ENCODE measurements around the gene P2RY8. TPM values are rescaled to one million over a fixed set of nuclear protein-coding genes. Genes with fewer than 3 reads are reported as not detected.
"Not testable (repeated sequence)": the region's sequence is repeated elsewhere in the genome, so short reads cannot be mapped to it uniquely, and the experiment has no call there.

P2RY8 gene
- total RNA-seq, 1 experiment from 2014 or later: not detected

DNA sequence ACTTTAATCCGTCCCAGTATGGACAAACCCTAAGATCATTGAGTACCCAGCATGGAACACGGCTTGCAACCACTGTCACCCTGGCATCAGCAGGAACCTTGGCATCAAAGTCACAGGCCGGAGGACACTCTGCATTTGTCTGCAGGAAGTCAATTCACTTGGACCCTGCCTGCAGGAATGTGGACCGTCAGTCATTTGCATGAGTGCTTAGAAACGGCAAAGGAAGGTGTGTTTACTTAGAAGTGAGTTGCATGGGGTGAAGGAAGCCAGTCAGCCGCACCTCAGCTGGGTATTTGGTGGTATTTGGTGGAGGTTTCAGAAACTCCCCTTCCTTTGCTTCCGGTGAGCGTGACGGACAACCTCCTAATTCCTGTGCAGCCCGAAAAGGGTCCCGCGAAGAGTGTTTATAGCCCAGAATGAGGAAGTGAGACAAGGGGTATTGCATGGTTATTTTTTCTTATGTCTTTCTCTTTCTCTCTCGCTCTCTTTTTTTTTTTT lies 15.5 kb downstream of the P2RY8 start:
- no peak for DNase-seq (ENCODE audit: extremely low read depth, low read depth)

DNA sequence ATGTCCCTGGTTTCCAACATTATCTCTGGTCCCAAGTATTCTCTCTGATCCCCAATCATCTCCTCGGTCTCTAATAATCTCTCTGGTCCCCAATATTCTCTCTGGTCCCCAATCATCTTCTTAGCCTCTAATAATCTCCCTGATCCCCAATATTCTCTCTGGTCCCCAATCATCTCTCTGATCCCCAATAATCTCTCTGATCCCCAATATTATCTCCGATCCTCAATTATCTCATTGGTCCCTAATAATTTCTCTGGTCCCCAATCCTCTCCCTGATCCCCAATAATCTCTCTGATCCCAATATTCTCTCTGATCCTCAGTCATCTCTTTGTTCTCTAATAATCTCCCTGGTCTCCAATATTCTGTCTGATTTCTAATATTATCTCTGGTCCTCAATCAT lies 16.6 kb downstream of the P2RY8 start:
- DNase-seq (ENCODE audit: extremely low read depth, low read depth): no peak

DNA sequence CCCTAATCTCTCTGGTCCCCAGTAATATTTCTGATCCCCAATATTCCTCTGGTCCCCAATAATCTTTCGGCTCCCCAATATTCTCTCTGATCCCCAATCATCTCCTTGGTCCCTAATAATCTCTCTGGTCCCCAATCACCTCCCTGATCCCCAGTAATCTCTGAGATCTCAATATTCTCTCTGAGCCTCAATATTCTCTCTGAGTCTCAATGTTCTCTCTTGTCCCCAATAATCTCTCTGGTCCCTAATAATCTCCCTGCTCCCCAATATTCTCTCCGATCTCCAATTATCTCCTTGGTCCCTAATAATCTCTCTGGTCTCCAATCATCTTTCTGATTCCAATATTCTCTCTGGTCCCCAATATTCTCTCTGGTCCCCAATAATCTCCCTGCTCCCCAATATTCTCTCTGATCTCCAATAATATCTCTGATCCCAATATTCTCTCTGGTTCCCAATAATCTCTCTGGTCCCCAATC lies 17.9 kb downstream of the P2RY8 start:
- no peak for DNase-seq (ENCODE audit: extremely low read depth, low read depth)

DNA sequence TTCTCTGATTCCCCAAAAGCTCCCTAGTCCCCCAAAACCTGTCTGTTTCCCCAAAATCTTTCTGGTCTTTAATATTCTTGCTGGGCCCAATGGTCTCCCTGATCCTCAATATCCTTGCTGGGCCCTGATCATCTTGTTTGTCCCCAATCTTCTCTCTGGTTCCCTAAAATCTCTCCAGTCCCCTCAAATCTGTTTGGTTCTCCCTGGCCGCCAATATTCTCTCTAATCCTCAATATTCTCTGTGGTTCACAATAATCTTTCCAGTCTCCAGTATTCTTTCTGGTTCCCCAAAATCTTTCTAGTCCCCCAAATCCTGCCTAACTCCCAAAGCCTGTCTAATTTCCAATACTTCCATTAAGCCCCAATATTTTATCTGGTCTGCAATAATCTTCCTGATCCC lies 18.5 kb downstream of the P2RY8 start:
- DNase-seq (ENCODE audit: extremely low read depth, low read depth): no peak

DNA sequence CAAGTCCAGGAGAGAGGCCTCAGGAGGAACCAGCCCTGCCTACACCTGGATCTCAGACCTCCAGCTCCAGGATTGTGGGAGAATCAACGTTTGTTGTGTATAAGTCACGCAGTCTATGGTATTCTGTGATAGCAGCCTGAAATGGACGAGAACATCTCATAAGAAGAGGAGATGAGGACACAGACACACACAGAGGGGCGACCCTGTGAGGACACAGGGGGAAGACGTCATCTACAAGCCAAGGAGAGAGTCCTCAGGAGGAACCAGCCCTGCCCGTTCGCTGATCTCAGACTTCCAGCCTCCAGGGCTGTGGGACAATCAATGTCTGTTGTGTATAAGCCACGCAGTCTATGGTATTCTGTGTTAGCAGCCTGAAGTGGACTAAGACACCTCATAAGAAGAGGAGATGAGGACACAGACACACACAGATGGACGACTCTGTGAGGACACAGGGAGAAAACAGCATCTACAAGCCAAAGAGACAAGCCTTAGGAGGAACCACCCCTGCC lies 20.3 kb downstream of the P2RY8 start:
- DNase-seq (ENCODE audit: extremely low read depth, low read depth): no peak

DNA sequence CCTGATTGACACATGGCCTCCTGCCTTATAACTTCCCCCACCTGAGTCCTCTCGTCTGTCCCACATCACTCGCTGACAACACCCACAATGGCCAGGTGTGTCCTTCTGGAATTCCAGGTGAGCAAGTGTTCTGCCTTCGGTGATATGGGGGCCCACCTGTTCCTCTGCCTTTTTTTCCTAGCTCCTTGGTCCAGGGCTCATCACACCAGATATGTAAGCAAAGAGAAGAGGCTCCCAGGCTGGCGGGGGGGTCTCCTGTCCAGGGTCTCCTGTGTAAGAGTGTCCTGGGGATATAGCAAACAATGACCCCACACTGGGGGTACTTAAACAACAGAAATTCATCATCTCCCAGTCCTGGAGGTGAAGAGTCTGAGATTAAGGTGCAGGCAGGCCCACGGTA lies 25.2 kb downstream of the P2RY8 start:
- no peak for DNase-seq (ENCODE audit: extremely low read depth, low read depth)

DNA sequence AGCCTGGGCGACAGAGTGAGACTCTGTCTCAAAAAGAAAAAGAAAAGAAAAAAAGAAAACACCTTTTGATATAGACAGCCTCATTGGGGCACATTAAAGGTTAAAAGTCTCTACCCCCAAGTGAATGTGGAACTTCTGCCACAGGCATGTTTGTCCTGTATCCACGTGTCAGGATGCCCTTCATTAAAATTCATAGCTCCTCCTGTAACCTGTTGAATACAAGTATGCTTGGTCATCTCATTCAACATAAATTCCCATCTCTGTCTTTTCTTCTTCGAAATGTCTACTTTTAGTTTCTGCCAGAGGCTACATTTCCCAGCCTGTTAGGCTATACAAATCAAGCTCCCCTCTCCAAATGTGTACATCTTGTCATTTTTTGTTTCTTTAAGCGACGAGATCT lies 25.8 kb downstream of the P2RY8 start:
- no peak for DNase-seq (ENCODE audit: extremely low read depth, low read depth)

DNA sequence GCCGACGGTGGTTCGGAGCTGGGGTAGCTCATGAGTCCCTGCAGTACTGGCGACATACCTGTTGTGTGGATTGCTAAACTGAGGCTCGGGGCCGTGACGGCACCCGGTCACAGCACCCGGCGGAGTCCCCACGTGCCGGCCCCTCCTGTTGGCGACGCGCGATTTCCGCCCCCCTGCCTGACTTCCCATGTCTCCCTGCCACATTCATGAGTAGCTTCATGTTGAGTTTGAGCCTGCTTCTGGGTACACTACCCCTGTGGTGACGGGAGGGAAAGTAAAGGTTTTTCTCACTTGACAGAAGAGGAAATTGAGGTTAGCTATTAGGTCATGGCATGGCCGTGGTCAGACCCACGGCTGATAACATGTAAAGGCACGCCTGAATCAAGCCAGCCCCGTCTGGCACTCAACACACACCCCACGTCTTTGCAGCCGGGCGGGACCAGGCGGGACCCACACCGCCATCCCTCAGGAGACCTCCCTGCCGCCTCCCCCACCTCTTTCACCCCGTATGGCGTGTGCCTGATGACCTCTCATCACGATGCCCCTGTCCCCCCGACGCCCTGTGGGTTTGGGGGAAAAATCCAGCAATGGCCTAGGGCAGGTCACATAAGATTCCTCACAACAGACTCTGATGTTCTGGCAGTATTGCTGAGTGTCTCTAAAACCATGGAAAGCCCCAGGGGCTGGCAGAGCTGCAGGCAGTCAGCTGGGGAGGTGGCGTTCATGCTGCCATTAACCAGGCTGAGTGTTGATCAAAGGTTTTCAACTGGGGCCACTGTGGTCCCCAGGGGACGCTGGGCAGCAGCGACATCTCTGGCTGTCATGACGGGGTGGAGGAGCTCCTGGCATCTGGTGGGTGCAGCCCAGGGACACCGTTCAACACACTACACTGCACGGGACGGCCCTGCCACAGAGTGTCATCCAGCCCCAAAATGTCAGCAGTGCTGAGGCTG lies 29.2 kb downstream of the P2RY8 start:
- DNase-seq (ENCODE audit: extremely low read depth, low read depth): no peak

DNA sequence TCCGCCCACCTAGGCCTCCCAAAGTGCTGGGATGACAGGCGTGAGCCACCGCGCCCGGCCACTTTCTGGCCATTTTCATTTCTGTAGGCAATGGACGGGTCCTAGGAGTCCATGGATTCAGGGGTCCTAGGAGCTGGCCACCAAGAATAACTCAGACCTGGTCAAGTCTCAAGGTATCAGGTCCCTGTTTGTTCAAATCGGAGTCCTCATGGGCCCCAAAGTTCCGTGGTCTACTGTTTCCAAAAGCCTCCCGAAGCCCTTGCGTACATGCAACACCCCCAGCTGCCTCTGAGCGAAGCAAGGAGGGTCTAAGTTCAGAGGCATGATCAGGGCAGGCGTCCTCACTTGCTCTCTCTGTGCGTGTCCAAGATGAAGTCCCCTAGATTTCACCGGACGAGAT lies 30.1 kb downstream of the P2RY8 start:
- no peak for DNase-seq (ENCODE audit: extremely low read depth, low read depth)

DNA sequence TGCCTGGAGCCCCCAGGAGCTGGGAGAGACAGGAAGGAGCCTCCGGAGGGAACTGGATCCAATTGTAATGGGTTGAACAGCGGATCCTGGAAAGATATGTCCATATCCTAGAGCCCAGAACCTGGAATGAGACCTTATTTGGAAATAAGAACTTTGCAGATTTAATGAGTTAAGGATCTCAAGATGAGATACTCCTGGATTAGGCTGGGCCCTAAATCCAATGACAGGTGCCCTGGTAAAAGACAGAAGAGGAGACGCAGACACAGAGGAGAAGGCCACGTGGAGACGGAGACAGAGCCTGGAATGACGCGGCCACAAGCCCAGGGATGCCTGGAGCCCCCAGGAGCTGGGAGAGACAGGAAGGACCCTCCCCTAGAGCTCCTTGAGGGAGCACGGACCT lies 34.1 kb downstream of the P2RY8 start:
- no peak for DNase-seq (ENCODE audit: extremely low read depth, low read depth)

DNA sequence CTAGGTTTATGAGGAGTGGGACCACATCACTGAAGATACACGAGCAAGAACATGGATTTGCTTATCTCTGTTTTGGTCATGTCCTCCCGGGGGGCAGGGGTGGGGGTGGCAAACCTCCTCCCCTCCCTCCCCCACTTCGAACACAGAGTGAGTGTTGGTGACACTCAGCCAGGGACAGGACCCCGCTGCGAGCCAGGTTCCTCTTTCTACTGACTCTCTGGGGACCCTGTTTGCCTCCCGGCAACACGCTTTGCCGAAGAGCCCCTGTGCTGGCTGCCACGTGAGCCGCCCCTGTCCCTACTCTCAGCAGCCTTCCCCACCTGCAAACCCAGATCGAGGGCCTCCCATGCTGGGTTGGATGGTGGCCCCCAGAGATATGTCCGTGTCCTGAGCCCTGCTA lies 34.7 kb downstream of the P2RY8 start:
- no peak for DNase-seq (ENCODE audit: extremely low read depth, low read depth)

DNA sequence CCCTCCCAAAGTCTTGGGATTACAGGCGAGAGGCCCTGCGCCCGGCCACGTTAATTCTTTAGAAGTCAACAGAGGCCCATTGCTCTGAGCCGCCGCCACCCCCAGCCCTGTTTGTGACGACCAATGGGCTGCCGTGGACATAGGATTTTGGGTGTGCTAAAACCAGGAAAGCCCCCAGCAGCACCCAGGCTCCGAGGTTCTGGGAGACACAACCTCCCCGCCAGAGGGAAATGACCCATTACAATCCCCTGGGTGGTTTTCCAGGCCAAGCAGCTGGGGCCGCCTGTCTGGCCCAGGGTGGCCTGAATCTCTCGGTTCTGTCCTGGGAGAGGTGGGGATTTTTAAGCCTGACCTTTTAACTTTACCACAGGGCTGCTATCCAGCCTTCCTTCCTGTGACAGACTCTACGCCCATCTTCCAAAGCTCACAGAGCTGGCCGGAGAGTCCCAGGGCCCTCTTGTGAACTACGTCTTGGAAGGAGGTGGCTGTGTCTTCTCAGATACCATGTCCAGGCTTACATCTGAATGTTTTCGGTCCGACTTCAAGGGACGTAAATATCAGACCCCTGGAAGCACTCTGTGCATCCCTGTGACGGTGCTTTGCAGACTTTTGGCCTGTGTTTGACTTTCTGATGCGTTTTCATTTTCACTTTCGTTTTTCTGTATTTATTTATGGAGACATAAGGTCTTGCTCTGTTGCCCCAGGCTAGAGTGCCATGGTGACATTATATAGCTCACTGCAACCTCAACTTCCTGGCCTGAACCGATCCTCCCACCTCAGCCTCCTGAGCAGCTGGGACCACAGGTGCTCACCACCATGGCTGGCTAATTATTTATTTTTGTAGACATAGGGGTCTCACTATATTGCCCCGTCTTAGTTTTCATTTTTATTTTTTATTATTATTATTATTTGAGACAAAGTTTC lies 36.0 kb downstream of the P2RY8 start:
- no peak for DNase-seq (ENCODE audit: extremely low read depth, low read depth)

DNA sequence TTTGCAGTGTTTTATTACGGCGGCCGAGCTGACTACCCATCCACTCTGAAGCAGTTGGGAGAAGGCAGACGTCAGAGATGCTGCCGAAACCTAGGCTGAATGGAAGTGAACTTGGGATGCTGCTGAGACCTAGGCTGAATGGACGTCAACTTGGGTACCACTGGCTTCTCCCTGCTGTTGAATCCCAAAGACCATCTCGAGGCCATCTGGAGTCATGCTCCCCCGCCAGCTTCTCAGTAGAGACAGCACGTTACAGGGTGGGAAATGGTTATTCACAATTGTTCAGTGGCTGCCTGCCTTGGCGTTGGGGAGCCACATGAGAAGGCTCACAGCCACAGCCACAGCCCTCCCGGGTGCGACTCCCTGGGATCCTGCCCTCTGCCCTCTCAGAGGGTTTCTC lies 40.9 kb downstream of the P2RY8 start:
- no peak for DNase-seq (ENCODE audit: extremely low read depth, low read depth)

DNA sequence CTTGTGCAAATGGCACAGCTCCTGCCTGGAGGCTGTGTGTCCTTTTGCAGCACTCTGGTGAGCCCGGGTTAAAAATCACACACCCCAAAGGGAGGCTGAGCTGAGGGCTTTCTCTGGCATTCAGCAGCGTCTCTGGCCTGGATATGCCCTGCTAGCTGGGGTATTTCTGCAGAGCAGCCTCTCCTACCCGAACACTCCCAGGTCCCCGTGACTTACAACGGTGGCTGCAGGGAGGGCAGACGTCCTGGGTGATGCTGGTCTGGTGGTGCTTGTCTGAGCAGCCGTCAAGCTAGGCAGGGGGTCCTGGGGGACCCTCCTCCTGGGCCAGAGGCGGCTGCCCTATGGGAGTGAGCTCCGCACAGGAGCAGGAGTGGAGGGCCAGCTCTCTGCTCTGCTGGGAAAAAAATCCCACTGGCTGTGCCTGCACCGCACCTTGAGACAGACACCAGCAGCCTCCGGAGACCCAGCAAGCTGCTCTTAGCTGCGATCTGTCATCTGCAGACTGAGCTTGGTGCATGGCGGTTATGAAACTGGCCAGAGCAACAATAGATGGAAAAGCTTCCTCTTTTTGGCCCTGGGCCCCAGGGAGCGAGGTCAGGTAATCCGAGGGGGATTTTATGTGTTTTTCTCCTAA lies 43.0 kb downstream of the P2RY8 start:
- DNase-seq (ENCODE audit: extremely low read depth, low read depth): no peak

DNA sequence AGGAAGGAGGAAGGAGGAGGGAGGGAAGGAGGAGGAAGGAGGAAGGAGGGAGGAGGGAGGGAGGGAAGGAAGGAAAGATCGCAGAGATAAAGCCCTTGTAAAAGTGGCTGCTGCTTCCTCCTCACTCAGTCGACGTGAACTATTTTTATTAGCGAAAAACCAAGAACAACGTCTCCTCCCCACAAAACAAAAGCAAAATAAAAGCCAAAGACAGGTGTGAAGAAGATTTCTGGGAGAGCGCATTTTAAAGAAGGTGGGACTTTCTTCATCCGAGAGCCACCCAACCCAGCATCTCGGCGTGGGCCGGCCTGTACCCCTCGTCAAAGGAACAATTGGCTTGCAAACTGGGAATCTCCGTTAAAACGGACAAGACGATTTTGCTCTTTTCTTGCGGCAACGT lies 43.6 kb downstream of the P2RY8 start:
- DNase-seq (ENCODE audit: extremely low read depth, low read depth): no peak

DNA sequence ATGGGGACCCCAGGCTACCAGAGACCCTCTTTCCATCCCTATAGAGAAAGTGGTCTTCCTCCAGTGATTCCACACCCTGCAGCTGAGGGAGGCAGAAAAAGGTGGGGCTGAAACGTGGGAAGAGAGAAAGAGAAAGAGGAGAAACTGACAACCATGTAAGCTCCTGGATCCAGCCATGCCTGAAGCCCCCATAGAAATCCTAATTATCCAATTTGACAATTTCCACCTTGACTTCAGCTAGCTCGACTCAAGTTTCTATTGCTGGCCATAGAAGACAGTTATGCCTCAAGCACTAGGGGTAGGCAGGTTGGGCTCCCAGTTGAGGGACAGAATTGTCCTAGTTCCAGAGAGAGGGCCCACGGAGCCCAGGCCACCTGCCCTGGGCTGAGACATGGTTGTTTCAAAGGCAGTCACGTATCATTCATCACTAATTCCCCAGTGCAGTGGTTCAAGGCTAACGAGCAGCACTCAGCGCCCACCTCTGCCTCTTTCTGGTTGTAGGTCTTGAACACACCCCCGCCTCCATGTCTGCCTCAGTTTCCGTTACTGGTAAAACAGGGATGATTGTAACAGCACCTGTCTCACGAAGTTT lies 44.5 kb downstream of the P2RY8 start:
- no peak for DNase-seq (ENCODE audit: extremely low read depth, low read depth)

DNA sequence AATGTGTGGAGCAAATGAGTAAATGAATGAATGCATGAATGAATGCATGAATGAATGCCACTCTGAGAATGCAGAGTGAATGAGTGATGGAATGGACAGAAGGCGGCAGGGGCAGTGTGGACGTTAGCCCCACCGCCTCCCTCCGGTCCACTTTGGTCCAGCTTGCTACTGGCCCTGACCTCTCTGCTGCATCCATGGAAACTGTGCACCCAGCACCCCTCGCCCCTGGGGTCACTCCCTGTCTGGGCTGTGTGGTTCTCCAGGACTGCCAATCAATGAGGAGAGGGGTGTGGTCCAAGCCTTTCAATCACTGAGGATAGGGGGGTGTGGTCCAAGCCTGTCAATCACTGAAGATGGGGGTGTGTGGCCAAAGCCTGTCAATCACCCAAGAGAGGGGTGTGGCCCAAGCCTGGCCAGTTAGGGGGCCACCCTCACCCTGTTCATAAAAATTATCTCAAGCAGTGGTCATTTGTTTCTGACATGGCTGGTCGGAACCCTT lies 45.1 kb downstream of the P2RY8 start:
- peak; percentile 58 for DNase-seq (ENCODE audit: extremely low read depth, low read depth)

DNA sequence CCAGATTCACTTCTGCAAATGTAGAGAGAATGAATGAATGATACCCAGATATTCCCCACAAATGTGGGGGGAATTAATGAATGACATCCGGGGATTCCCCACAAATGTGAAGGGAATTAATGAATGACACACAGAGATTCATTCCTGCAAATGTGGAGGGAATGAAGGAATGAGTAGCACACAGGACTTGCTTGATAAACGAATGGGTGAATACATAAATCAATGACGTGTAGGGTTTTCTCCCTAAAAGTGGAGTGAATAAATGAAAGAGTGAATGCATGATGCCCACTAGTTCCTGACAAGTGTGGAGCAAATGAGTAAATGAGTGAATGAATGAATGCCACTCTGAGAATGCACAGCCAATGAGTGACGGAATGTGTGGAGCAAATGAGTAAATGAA lies 45.7 kb downstream of the P2RY8 start:
- DNase-seq (ENCODE audit: extremely low read depth, low read depth): not testable (repeated sequence)

DNA sequence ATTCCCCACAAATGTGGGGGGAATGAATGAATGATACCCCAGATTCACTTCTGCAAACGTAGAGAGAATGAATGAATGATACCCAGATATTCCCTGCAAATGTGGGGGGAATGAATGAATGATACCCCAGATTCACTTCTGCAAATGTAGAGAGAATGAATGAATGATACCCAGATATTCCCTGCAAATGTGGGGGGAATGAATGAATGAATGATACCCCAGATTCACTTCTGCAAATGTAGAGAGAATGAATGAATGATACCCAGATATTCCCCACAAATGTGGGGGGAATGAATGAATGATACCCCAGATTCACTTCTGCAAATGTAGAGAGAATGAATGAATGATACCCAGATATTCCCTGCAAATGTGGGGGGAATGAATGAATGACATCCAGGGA lies 46.3 kb downstream of the P2RY8 start:
- not testable (repeated sequence) for DNase-seq (ENCODE audit: extremely low read depth, low read depth)

DNA sequence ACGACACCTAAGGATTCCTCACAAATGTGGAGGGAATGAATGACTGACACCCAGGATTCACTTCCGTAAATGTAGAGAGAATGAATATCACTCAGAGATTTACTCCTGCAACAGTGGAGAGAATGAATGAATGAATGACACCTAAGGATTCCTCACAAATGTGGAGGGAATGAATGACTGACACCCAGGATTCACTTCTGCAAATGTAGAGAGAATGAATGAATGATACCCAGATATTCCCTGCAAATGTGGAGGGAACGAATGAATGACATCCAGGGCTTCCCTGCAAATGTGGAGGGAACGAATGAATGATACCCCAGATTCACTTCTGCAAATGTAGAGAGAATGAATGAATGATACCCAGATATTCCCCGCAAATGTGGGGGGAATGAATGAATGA lies 47.6 kb downstream of the P2RY8 start:
- DNase-seq (ENCODE audit: extremely low read depth, low read depth): not testable (repeated sequence)
